ENCODE results near the gene POLR2F. TPM values are rescaled to one million over a fixed set of nuclear protein-coding genes. Genes with fewer than 3 reads are reported as not detected.

The POLR2F gene
- total RNA-seq, 1 donor from 2014 or later, result 68.3 TPM

GRCh38 chr22:37968452-37969251 is 15.2 kb downstream of the POLR2F start:
- Mint-ChIP-seq H3K27ac (ENCODE audit: unreplicated experiment) (no peak overlapping the region), H3K36me3 (ENCODE audit: unreplicated experiment) (no peaks in the 10 kb centered on the region), H3K27me3 (ENCODE audit: unreplicated experiment) (no peaks in the 10 kb centered on the region), H3K4me3 (ENCODE audit: unreplicated experiment) (no peak overlapping the region), H3K4me1 (ENCODE audit: low read depth, unreplicated experiment) (peaks cover 7% of the 10 kb centered on the region), H3K9me3 (ENCODE audit: unreplicated experiment) (peaks cover 2% of the 10 kb centered on the region)
- no peak for TF ChIP-seq CTCF (IDR thresholded peaks at IDR 0.05; ENCODE audit: partially characterized antibody, unreplicated experiment)
- DNase-seq, result no peak

- H3K4me3 Mint-ChIP-seq (ENCODE audit: unreplicated experiment), result no peak overlapping the region
- no peak for DNase-seq
- no peak for TF ChIP-seq CTCF (IDR thresholded peaks at IDR 0.05; ENCODE audit: partially characterized antibody, unreplicated experiment)
- peaks cover 2% of the 10 kb centered on the region for H3K9me3 Mint-ChIP-seq (ENCODE audit: unreplicated experiment)
- H3K4me1 Mint-ChIP-seq (ENCODE audit: low read depth, unreplicated experiment), result peaks cover 7% of the 10 kb centered on the region
- H3K36me3 Mint-ChIP-seq (ENCODE audit: unreplicated experiment), result no peaks in the 10 kb centered on the region
- no peaks in the 10 kb centered on the region for H3K27me3 Mint-ChIP-seq (ENCODE audit: unreplicated experiment)
- no peak overlapping the region for H3K27ac Mint-ChIP-seq (ENCODE audit: unreplicated experiment)
These were observed 17.4 kb downstream of the POLR2F start for GRCh38 chr22:37970864-37971263.

- no peak for DNase-seq
- H3K27me3 Mint-ChIP-seq (ENCODE audit: unreplicated experiment), result no peaks in the 10 kb centered on the region
- peaks cover 2% of the 10 kb centered on the region for H3K9me3 Mint-ChIP-seq (ENCODE audit: unreplicated experiment)
- no peak for TF ChIP-seq CTCF (IDR thresholded peaks at IDR 0.05; ENCODE audit: partially characterized antibody, unreplicated experiment)
- peaks cover 7% of the 10 kb centered on the region for H3K4me1 Mint-ChIP-seq (ENCODE audit: low read depth, unreplicated experiment)
- H3K4me3 Mint-ChIP-seq (ENCODE audit: unreplicated experiment), result no peak overlapping the region
- H3K36me3 Mint-ChIP-seq (ENCODE audit: unreplicated experiment), result no peaks in the 10 kb centered on the region
- no peak overlapping the region for H3K27ac Mint-ChIP-seq (ENCODE audit: unreplicated experiment)
These were observed 18.3 kb downstream of the POLR2F start for GRCh38 chr22:37971475-37972434.

- H3K36me3 Mint-ChIP-seq (ENCODE audit: unreplicated experiment), result no peaks in the 10 kb centered on the region
- no peak overlapping the region for H3K27ac Mint-ChIP-seq (ENCODE audit: unreplicated experiment)
- peaks cover 7% of the 10 kb centered on the region for H3K4me1 Mint-ChIP-seq (ENCODE audit: low read depth, unreplicated experiment)
- H3K27me3 Mint-ChIP-seq (ENCODE audit: unreplicated experiment), result no peaks in the 10 kb centered on the region
- no peak overlapping the region for H3K4me3 Mint-ChIP-seq (ENCODE audit: unreplicated experiment)
- DNase-seq, result no peak
- H3K9me3 Mint-ChIP-seq (ENCODE audit: unreplicated experiment), result peaks cover 2% of the 10 kb centered on the region
- TF ChIP-seq CTCF (IDR thresholded peaks at IDR 0.05; ENCODE audit: partially characterized antibody, unreplicated experiment), result no peak
These were observed 19.0 kb downstream of the POLR2F start for GRCh38 chr22:37972527-37972926.
